Caco-2 (cell line): ENCODE data around the gene WDR48. TPM values are rescaled to one million over a fixed set of nuclear protein-coding genes. Genes with fewer than 3 reads are reported as not detected.

Experiments
- BruUV-seq: library from RNA; stranded (reverse); fragments of 400-500 nt; replicated peaks from 2 replicates; lab custom pipeline; 2021; lab: Mats Ljungman, UMichigan
- CTCF ChIA-PET: fragments of 300-600 bp; sonication (Branson Sonifier 250); formaldehyde crosslinking; loops from one replicate; lab custom pipeline; 2022; ENCODE audit warnings: antibody characterized with exemption; lab: Charles Lee
- POLR2A ChIA-PET: fragments of 300-600 bp; sonication (Branson Sonifier 250); formaldehyde crosslinking; loops from one replicate; lab custom pipeline; 2022; ENCODE audit warnings: antibody characterized with exemption; lab: Charles Lee
- DNase-seq, 2 experiments: peaks; one replicate each; pipeline versions ENCODE4 v3.0.0 to v3.0.0-alpha.2; 2020 to 2022
- H3K27me3 ChIP-seq: replicated peaks from 2 replicates; pipeline ENCODE4 v1.6.0; 2011; ENCODE audit warnings: low read length; ENCODE audit not compliant: control insufficient read depth, insufficient read depth
- H3K36me3 ChIP-seq: 2 replicates; pipeline ENCODE4 v1.5.1; 2011; ENCODE audit warnings: low read length; ENCODE audit not compliant: control insufficient read depth, insufficient read depth
- H3K4me1 ChIP-seq: fragments of 250-450 bp; sonication (Bioruptor Pico); 2 replicates; pipeline ENCODE4 v1.5.1; 2020; ENCODE audit warnings: mild to moderate bottlenecking
- H3K4me3 ChIP-seq: 2 replicates; pipeline ENCODE4 v1.5.1; 2011; ENCODE audit warnings: low read depth, mild to moderate bottlenecking, control low read depth, low read length
- H3K9me3 ChIP-seq: fragments of 250-450 bp; sonication (Bioruptor Pico); 2 replicates; pipeline ENCODE4 v1.5.1; 2020; ENCODE audit warnings: mild to moderate bottlenecking, moderate library complexity
- H3K27ac Mint-ChIP-seq: one replicate; pipeline ENCODE4 v1.8.0; 2022; ENCODE audit warnings: mixed read lengths; ENCODE audit not compliant: unreplicated experiment
- H3K27me3 Mint-ChIP-seq: one replicate; pipeline ENCODE4 v1.8.0; 2022; ENCODE audit warnings: mixed read lengths; ENCODE audit not compliant: insufficient read depth, unreplicated experiment
- H3K36me3 Mint-ChIP-seq: one replicate; pipeline ENCODE4 v1.8.0; 2022; ENCODE audit warnings: mild to moderate bottlenecking, mixed read lengths; ENCODE audit not compliant: insufficient read depth, unreplicated experiment
- H3K4me1 Mint-ChIP-seq: one replicate; pipeline ENCODE4 v1.8.0; 2022; ENCODE audit warnings: low read depth, mixed read lengths; ENCODE audit not compliant: unreplicated experiment
- H3K4me3 Mint-ChIP-seq: one replicate; pipeline ENCODE4 v1.8.0; 2022; ENCODE audit warnings: mild to moderate bottlenecking, moderate library complexity, mixed read lengths; ENCODE audit not compliant: unreplicated experiment
- H3K9me3 Mint-ChIP-seq: one replicate; pipeline ENCODE4 v1.8.0; 2022; ENCODE audit warnings: mixed read lengths; ENCODE audit not compliant: unreplicated experiment
- intact Hi-C: fragments of 100-400 bp; cut with micrococcal nuclease; formaldehyde crosslinking; loops from one replicate; pipeline ENCODE4 v1.10.0; 2022; ENCODE audit not compliant: unreplicated experiment
- total RNA-seq: library from RNA; stranded (reverse); gene quantifications from 2 replicates; pipeline ENCODE4 v1.2.3, GENCODE V29; 2022
- TF ChIP-seq, protein P1 (sequence below), 2 experiments: fragments of 200-600 bp in 1 of 2; IDR thresholded peaks; 1 replicate in 1 of 2; 2 replicates in 1 of 2; pipeline versions ENCODE4 v1.5.1 to v1.8.0; 2011 to 2022; ENCODE audit warnings: antibody characterized with exemption in 1 of 2, control low read depth in 1 of 2, inconsistent platforms in 1 of 2, low read depth in 1 of 2, low read length in 1 of 2, mild to moderate bottlenecking in 1 of 2, moderate library complexity in 1 of 2; ENCODE audit not compliant: insufficient read depth in 1 of 2, severe bottlenecking in 1 of 2, unreplicated experiment in 1 of 2

The WDR48 gene
- total RNA-seq, 1 experiment from 2014 or later = 27.6 TPM

DNA sequence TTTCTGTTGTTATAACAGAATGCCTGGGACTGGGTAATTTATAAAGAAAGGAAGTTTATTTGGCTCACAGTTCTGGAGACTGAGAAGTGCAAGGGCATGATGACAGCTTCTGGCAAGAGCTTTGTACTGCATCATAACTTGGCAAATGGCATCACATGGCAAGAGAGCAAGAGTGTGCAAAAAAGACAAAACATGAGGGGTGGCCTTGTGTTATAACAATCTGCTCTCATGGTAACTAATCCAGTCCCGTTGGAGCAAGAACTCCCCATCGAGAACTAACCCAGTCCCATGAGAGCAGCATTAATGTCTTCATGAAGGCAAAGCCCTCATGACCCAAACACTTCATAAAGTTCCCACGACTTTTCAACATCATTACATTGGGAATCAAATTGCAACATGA, 23.3 kb upstream of the WDR48 start:
- DNase-seq = no peak
- Mint-ChIP-seq H3K9me3 (no peaks in the 10 kb centered on the region), H3K27me3 (peaks cover 10% of the 10 kb centered on the region), H3K27ac (no peak overlapping the region), H3K4me3 (no peak overlapping the region), H3K4me1 (no peaks in the 10 kb centered on the region), H3K36me3 (no peaks in the 10 kb centered on the region)
- ChIA-PET POLR2A (no interaction called here), CTCF (no interaction called here)
- Histone ChIP-seq H3K4me3 (no peak overlapping the region), H3K9me3 (no peaks in the 10 kb centered on the region), H3K27me3 (no peaks in the 10 kb centered on the region), H3K36me3 (no peaks in the 10 kb centered on the region), H3K4me1 (no peaks in the 10 kb centered on the region; the same call in 1 of the 2 replicates)
- intact Hi-C loops = no loop called here
- TF ChIP-seq, protein P1, sequence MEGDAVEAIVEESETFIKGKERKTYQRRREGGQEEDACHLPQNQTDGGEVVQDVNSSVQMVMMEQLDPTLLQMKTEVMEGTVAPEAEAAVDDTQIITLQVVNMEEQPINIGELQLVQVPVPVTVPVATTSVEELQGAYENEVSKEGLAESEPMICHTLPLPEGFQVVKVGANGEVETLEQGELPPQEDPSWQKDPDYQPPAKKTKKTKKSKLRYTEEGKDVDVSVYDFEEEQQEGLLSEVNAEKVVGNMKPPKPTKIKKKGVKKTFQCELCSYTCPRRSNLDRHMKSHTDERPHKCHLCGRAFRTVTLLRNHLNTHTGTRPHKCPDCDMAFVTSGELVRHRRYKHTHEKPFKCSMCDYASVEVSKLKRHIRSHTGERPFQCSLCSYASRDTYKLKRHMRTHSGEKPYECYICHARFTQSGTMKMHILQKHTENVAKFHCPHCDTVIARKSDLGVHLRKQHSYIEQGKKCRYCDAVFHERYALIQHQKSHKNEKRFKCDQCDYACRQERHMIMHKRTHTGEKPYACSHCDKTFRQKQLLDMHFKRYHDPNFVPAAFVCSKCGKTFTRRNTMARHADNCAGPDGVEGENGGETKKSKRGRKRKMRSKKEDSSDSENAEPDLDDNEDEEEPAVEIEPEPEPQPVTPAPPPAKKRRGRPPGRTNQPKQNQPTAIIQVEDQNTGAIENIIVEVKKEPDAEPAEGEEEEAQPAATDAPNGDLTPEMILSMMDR (IDR thresholded peaks at IDR 0.05; ENCODE audit: insufficient read depth in 1 of 2, low read depth in 1 of 2, low read length in 1 of 2, severe bottlenecking in 1 of 2, unreplicated experiment in 1 of 2) = no peak
- BruUV-seq = no TSS peak

DNA sequence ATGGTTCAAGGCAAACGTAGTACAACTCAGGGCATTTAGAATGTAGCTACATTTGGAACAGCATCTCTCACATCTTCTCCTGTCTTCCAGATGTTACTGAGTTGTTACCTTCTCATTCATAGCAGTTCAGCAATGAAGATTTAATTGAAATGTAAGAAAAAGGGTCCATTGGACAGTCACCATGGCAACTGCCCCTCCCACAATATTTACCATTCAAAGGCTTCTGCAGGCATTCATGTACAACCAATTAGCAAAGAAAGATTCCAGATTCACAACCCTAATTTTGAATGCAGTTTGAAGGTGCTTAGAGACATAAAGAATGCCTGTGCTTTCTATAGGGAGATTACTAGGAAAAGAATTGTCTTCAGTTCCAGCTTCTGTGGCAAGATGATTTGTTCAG, 22.3 kb upstream of the WDR48 start:
- Histone ChIP-seq H3K4me3 (no peak overlapping the region), H3K4me1 (no peaks in the 10 kb centered on the region; the same call in 1 of the 2 replicates), H3K36me3 (no peaks in the 10 kb centered on the region), H3K27me3 (no peaks in the 10 kb centered on the region), H3K9me3 (no peaks in the 10 kb centered on the region)
- no TSS peak for BruUV-seq
- H3K27ac Mint-ChIP-seq = no peak overlapping the region
- H3K4me3 Mint-ChIP-seq = no peak overlapping the region
- DNase-seq = no peak
- intact Hi-C loops = no loop called here
- TF ChIP-seq, protein P1 (IDR thresholded peaks at IDR 0.05; ENCODE audit: insufficient read depth in 1 of 2, low read depth in 1 of 2, low read length in 1 of 2, severe bottlenecking in 1 of 2, unreplicated experiment in 1 of 2) = no peak
- H3K27me3 Mint-ChIP-seq = peaks cover 10% of the 10 kb centered on the region
- H3K4me1 Mint-ChIP-seq = no peaks in the 10 kb centered on the region
- H3K9me3 Mint-ChIP-seq = peaks cover 6% of the 10 kb centered on the region
- ChIA-PET POLR2A (no interaction called here), CTCF (no interaction called here)
- H3K36me3 Mint-ChIP-seq = no peaks in the 10 kb centered on the region

DNA sequence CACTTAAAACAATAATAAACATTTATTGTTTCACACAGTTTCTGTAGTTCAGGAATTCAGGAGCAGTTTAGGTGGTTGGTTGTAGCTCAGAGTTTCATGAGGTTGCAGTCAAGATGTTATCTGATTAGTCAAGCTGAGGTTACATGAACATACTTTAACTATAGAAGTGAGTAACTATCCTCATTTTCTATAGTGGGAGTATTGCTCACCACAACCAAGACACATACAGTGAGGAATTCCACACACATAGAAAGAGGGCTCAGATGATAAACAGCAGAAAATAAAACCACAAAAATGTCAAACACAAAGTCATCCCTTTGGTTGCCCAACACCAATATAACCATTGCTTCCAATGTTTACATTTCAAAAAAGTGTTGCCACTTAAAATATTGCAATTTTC, 13.7 kb upstream of the WDR48 start:
- peaks cover 12% of the 10 kb centered on the region for H3K27me3 Mint-ChIP-seq
- H3K4me1 Mint-ChIP-seq = no peaks in the 10 kb centered on the region
- peaks cover 11% of the 10 kb centered on the region for H3K9me3 Mint-ChIP-seq
- no peak overlapping the region for H3K27ac Mint-ChIP-seq
- H3K9me3 ChIP-seq = no peaks in the 10 kb centered on the region
- ChIA-PET POLR2A (no interaction called here), CTCF (no interaction called here)
- no peaks in the 10 kb centered on the region for H3K27me3 ChIP-seq
- intact Hi-C loops = no loop called here
- no peak for DNase-seq
- no peaks in the 10 kb centered on the region for H3K36me3 ChIP-seq
- H3K4me3 Mint-ChIP-seq = no peak overlapping the region
- H3K4me1 ChIP-seq = no peaks in the 10 kb centered on the region
- no peaks in the 10 kb centered on the region for H3K36me3 Mint-ChIP-seq
- TF ChIP-seq, protein P1 (IDR thresholded peaks at IDR 0.05; ENCODE audit: insufficient read depth in 1 of 2, low read depth in 1 of 2, low read length in 1 of 2, severe bottlenecking in 1 of 2, unreplicated experiment in 1 of 2) = no peak
- BruUV-seq = no TSS peak
- H3K4me3 ChIP-seq = no peak overlapping the region
